IPS DF 4.7 (cell line): Measurements from ENCODE around the gene YRDC.
"Not testable (repeated sequence)": the region's sequence is repeated elsewhere in the genome, so short reads cannot be mapped to it uniquely, and the experiment has no call there.

ENCODE experiments used
- DNase-seq: peaks from one replicate; pipeline ENCODE4 v3.0.0-alpha.2; 2013; ENCODE audit warnings: low spot score; ENCODE audit errors: extremely low read depth

Gene YRDC

DNA sequence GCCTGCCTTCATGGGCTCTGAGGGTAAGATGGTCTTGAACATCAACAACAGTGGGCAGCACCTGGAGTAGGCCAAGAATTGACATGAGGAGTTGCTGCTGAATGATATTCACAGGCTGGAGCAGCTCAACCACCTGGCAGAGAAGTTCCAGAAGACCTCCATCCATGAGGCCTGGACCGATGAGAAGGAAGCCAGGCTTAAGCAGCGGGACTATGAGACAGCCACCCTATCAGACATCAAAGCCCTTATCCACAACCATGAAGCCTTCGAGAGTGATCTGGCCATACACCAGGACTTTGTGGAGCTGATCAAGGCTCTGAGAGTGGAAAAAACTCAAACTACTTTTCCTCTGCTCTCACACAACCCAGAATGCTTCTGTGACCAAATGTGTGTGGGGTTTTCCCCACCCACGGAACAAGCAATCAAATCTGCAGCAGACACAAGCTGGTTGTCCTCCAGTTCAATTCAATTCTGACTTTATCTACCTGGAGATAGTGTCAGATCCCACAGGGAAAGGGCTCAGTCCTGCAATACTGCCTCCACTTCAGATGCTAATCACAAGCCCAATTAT is 31.0 kb downstream of the YRDC start:
- DNase-seq: no peak

DNA sequence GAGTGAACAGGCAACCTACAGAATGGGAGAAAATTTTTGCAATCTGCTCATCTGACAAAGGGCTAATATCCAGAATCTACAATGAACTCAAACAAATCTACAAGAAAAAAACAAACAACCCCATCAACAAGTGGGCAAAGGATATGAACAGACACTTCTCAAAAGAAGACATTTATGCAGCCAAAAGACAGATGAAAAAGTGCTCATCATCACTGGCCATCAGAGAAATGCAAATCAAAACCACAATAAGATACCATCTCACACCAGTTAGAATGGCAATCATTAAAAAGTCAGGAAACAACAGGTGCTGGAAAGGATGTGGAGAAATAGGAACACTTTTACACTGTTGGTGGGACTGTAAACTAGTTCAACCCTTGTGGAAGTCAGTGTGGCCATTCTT is 36.6 kb downstream of the YRDC start:
- not testable (repeated sequence) for DNase-seq

DNA sequence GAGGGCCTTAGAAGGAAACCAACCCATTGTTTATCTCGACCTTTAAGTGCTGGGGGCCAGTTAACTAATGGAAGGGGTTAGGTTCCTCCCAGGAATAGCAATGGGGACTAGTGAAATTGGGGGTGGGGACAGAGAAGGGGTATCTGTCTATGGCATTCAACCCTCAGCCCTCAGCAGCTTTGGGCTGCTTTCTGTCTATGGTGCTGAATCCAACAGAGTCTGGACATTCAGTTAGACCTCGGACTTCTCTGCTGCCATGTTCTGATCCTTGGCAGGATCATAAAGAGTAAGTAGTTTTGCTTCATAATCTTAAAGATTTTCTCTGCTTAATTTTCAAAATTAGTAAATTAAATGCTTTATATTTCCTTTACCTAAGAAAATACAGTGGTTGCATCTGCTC is 40.5 kb downstream of the YRDC start:
- DNase-seq: no peak

DNA sequence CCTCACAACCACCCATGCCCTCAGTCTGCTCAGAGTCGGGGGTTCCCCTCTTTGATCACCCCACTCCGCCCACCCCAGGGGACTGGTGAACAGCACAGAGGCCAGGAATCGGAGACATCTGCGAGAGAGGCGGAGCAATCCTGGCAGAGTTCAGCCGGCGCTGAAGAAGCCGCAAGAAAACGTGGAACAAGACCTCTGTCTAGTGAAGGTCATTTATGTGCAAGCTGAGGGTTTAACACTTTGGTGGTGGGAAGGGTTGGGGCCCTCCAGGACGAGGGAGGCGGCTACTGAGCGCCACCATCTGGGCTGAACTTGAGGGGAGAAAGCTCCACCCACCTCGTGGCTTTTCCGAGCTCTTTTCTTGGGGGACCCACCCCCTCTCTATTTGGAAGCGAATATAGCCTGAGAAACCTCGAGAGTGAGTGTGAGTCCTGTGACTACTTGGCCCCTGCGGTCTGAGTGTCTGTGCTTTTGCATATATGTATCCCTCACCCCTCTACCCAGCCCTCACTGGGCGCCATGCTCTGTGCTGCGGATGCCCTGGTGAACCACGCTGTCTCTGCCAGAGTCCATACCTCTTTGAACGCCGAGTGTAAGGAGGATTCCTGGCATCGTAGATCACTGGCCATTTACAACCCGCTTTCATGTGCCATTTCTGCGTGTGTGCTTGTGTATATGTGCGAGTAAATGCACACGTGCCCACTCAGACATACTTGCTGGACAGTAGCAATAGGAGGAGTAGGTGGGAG is 41.9 kb downstream of the YRDC start:
- DNase-seq: no peak

DNA sequence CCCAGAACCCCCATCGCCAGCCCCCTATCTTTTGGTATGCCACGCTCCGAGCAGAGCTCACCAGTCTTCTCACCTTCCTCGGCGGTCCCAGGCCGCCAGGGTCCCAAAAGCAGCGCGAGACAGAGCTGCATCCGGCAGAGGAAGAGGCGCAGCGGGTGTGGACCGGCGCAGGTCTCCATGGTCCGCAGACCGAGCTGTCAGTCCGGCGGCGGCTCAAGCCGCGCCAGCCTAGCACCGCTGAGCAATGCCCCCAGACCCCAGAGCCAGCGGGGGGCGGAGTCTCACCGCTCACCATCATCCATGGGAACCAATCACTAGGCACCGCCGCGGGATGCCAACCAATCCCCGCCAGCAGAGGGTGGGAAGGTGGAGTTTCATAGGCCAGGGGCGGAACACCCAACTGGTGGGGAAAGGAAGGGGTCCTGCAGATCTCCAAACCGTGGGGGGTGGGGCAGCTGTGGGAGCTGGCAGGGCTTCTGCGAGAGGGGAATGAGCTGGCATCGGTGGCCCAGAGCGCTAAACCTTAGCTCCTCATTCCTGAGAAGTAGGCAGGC is 43.0 kb downstream of the YRDC start, which contains the start of gene EPHA10:
Gene EPHA10 (minus strand): TSS at position 233 of the 554 bp plus-strand sequence. CDS start 54 bp downstream, at position 179.
- no peak for DNase-seq

DNA sequence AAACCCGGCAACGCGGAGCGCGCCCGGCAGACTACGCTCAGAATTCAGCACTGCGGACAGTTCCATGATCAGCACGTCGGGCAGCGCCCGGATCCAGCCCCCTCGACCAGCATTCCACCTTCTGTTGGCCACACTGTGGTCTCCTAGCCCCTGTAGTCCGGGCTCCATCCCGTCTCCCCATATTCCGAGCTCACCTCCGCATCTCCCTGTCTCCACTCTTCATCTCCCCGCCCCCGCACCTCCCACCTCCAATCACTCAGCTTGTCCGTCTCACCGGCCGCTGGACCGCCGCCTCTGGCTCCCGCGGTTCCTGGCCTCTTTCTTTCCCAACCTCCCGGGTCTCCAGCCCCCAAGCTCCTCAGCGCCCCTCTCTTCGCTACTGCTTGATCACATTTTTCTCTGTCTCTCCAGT is 43.6 kb downstream of the YRDC start:
- no peak for DNase-seq

DNA sequence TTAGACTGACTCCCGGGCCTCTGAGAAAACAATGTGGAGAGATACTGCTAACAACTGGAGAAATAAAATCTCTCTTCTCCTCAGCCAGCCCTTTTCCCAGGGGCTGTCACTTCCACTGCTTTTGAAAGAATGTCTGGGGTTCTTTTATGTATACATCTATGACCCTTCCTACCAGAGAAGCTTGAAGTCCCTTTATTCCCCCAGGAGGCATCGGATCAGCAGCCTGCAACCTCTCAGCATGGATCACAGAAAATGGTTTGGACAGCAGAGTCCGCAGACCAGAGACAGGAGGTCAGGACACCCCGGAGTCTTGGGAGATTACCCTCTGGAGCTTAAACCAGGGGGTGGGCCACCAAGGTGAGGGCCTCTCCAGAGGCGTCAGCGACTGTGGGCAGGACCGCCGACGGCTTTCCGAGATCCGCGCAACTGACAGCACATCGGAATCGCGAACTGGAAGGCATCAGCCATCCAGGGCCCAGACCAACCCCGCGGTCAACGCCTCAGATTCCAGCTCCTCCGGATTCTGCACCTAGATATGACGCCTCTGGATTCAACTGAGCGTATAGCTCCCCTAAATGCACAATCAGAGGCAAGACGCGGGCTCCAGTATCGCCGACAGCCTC is 44.1 kb downstream of the YRDC start:
- DNase-seq: no peak

DNA sequence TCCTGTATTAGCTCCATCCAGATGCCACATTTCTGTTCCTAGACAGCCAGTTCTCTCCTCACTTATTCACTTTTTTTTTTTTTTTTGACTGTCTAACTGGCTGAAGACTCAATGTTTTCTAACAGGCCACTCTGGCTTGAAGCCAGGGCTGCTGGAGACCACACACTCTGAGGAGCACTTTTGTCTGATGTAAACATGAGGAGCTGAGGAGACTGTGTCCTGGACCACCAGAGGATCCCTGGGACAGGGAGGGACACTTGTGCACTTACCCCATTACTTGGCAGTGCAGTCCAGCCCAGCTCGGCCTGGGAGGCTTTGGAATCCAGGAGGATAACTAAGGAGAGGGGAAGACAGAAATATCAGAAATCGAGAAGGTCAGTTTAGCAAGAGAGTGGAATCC is 45.5 kb downstream of the YRDC start:
- no peak for DNase-seq

DNA sequence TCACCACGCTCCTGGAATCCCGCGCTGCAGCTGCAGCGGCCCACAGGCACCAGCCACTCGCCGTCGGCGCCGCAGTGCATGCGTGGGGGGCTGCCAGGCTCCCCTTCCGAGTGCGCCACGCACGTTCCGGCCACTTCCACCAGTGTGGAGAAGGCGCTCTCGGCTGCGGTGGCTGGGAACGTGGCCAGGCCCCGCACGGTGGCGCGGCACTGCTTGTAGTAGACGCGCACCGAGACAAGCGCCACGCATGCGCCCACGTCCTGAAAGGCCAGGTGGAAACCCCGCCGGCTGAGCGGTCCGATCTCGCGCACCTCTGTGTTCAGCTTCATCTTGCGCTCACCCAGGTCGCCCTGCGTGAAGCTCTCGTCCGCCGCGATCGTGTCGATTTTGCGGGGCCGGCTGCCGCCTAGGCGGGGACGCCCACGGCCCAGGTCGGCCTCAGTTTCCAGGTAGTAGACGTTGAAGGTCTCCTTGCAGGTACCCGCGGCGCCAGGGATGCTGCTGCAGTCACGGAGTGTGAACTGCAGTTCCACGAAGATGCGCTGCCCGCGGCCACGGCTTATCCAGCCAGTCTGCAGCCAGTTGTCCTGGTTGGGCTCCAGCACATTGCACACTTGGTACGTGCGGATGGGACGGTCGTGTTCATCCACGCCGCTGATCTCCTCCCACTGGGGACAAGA is 46.5 kb downstream of the YRDC start:
- no peak for DNase-seq

DNA sequence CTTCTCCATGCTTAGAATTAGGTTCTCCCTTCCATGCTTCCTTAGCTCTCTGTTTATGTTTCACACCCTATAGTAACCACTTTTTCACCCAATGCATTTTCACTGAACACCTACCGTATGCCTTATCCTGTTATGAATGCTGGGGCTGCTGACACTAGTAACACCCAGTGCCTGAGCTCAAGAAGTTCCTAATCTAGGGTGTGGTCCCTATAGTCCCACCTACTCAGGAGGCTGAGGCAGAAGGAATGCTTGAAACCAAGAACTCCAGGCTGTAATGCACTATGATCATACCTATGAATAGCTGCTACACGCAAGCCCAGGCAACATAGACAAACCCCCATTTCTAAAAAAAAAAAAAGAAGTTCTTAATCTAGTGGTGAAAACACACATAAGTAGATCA is 48.6 kb downstream of the YRDC start:
- DNase-seq: no peak

DNA sequence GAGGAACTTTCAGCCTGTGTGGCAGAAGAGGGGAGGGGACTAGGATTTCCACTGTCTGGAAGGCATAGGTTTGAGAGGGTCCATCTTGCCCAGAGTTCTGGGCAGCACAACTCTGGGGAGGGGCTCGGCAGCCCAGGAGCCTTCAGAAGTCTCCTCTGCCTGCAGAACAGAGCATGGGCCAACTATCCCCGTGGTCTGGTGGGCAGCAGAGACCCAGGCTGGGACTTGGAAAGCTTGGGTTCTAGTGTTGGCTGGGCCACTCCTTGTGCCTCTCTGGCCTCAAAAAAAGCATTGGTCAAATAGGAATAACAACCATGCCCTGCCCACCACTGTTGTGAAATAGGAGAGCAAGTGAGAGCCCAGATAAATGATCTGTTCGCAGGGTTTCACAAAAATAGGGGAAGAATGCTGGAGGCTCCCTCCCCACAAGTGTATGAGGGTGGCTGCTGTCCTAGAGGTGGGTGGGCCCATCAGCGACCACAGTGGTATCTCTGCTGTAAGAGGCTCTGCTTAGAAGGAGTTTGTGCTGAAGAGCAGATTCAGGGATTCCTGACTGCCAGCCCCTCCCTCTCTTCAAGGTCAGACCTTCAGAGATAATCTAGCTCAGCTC is 52.0 kb downstream of the YRDC start:
- DNase-seq: no peak

DNA sequence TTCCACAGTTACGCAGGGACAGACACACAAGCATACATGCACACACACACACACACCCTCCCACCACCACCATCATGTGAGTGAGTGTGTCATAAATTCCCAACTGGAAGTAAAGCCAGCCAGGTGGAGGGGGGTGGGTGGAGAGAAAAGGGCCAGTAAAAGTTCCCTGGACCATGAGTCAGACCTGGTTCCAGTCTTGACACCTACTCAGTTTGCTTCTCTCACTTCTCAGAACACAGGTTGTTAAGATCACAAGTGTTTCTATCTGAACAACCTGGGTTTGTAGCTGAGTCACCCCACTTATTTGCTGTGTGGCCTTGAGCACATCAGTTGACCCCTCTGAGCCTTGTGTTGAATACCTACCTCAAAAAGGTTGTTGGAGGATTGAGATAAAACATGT is 52.7 kb downstream of the YRDC start:
- DNase-seq: no peak

DNA sequence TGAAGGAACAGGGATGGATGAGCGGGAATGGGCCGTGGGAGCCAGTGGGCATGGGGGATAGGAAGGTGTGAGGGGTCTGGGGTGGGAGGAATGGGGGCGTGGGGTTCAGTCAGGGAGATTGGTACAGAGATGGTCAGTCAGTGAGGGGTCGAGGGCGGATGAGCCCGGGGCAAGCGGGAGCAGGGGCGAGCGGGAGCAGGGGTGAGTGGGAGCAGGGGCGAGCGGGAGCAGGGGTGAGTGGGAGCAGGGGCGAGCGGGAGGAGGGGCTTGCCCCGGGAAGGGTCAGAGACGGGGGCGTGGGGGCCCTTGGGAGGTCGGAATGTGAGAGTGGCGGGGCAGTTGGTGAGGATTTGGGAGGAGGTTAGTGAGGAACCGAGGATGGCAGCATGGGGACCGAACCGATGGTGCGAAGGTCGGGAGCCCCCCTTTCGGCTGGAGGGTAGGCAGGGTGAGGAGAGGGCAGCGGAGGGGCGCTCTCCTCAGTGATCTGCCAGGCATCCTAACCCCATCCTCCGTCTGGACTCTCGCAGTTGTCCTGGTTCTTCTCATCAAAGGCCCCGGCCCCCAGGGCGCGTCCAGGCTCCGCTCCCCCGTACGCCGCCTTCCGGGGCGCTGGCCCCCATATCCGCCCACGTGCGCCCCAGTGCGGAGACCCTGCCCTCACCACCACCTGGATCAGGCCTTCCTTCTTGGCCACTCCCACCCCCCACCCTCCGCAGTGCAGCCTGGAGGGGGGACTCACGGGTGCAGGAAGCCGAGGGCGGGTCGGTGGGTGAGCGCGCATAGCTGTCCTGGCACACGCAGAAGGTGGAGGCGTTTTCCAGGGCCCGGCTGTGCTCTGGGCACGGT is 54.3 kb downstream of the YRDC start:
- no peak for DNase-seq
